ENCODE results near the gene SCRN1. TPM values are rescaled to one million over a fixed set of nuclear protein-coding genes. Genes with fewer than 3 reads are reported as not detected.

Gene SCRN1
- total and polyA plus RNA-seq, 2 of the 4 experiments (the other 2 are of a cell fraction), result 57.1 to 124 TPM

DNA sequence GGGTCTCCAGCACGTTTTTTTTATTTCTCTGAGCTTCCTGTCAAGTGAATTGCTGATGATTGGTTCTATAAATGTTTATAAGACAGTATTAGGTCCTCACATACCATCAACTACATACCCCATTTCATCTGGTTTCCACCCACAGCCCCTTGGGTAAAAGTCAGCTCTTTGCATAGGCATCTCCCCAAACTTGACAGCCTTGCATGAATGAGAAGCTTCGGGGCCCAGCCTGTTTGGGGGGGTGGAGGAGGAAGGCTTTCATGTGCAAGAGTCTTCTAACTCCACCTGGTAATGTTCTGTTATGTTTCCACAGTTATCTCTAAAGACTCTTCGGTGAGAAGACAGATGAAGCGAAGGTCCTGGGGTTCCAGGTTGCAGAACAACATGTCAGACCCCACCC is 75.4 kb downstream of the SCRN1 start:
- H3K79me1 ChIP-seq (ENCODE audit: low read depth in 1 of 2, low read length in 2 of 2), result no peaks in the 10 kb centered on the region
- intact Hi-C loops (cut with micrococcal nuclease) (no loop called here), dilution Hi-C loops (cut with HindIII; ENCODE audit: low sequenced_read_pairs, unreplicated experiment) (no loop called here), in situ Hi-C loops (cut with MboI; ENCODE audit: low sequenced_read_pairs) (no loop called here)
- no peak for ATAC-seq (ENCODE audit: low read depth)
- no peaks in the 10 kb centered on the region for H3K4me1 ChIP-seq (ENCODE audit: control insufficient read depth, insufficient read depth, low read length)
- no peak overlapping the region for H3K56ac ChIP-seq (ENCODE audit: extremely low read depth, insufficient read depth, low read length)
- H2AK5ac ChIP-seq (ENCODE audit: low read depth, low read length), result no peak overlapping the region
- H2BK5ac ChIP-seq (ENCODE audit: low read depth, low read length, poor library complexity, severe bottlenecking), result no peak overlapping the region
- no CpG with 5 or more reads among the region's 4 CpGs for WGBS, 2 experiments (ENCODE audit: extremely low coverage in 2 of 2, insufficient read length in 1 of 2)
- H3K27me3 ChIP-seq (ENCODE audit: control insufficient read depth, insufficient read depth, low read length), result no peaks in the 10 kb centered on the region
- H3K4me2 ChIP-seq (ENCODE audit: low read depth, low read length), result no peak overlapping the region
- H3K18ac ChIP-seq (ENCODE audit: low read depth, low read length), result no peak overlapping the region
- H4K8ac ChIP-seq (ENCODE audit: low read depth in 2 of 2, low read length in 2 of 2), result no peak overlapping the region
- no peak overlapping the region for H4K91ac ChIP-seq (ENCODE audit: insufficient read depth, low read depth, low read length)
- no peak overlapping the region for H3K4ac ChIP-seq (ENCODE audit: low read depth, low read length)
- no peak overlapping the region for H2BK120ac ChIP-seq (ENCODE audit: low read depth, low read length)
- H3K9me1 ChIP-seq (ENCODE audit: insufficient read depth, low read length), result no peaks in the 10 kb centered on the region
- H2AK9ac ChIP-seq (replicated peaks; ENCODE audit: low read depth, low read length, poor library complexity), result no peak overlapping the region
- no peak overlapping the region for H3K23ac ChIP-seq (ENCODE audit: low read depth, low read length)
- no peak for DNase-seq
- BruUV-seq (replicated peaks), result no TSS peak
- no peak overlapping the region for H3K4me3 ChIP-seq (ENCODE audit: insufficient read depth, low read depth, low read length)
- TF ChIP-seq, protein P1, sequence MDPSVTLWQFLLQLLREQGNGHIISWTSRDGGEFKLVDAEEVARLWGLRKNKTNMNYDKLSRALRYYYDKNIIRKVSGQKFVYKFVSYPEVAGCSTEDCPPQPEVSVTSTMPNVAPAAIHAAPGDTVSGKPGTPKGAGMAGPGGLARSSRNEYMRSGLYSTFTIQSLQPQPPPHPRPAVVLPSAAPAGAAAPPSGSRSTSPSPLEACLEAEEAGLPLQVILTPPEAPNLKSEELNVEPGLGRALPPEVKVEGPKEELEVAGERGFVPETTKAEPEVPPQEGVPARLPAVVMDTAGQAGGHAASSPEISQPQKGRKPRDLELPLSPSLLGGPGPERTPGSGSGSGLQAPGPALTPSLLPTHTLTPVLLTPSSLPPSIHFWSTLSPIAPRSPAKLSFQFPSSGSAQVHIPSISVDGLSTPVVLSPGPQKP (IDR thresholded peaks at IDR 0.05; ENCODE audit: borderline replicate concordance, low read depth, low read length), result no peak
- TF ChIP-seq CEBPB (IDR thresholded peaks at IDR 0.05; ENCODE audit: low read depth, low read length) (no peak), POLR2A (IDR thresholded peaks at IDR 0.05; ENCODE audit: low read depth, low read length) (no peak), MAZ (IDR thresholded peaks at IDR 0.05; ENCODE audit: borderline replicate concordance, low read depth, low read length) (no peak)
- H3K9me3 ChIP-seq (ENCODE audit: control insufficient read depth, insufficient read depth, low read length), result no peaks in the 10 kb centered on the region
- no peak overlapping the region for H2BK20ac ChIP-seq (ENCODE audit: low read depth, low read length)
- no peak overlapping the region for H3K9ac ChIP-seq (ENCODE audit: low read depth, low read length)
- no peaks in the 10 kb centered on the region for H4K20me1 ChIP-seq (ENCODE audit: insufficient read depth, low read length)
- no peak overlapping the region for H4K5ac ChIP-seq (ENCODE audit: low read depth, low read length)
- H2AFZ ChIP-seq (replicated peaks; ENCODE audit: low read length, poor library complexity), result no peak overlapping the region
- ChIA-PET POLR2A (ENCODE audit: unreplicated experiment) (no interaction called here), CTCF (no interaction called here)
- peaks cover 5% of the 10 kb centered on the region; the same call in 1 of the 2 replicates for H3K36me3 ChIP-seq (ENCODE audit: control insufficient read depth, insufficient read depth, low read length)
- H3K27ac ChIP-seq (ENCODE audit: insufficient read depth, low read length), result no peak overlapping the region
- no peak overlapping the region for H3K14ac ChIP-seq (replicated peaks; ENCODE audit: low read depth, low read length)
- no peak overlapping the region for H2BK15ac ChIP-seq (ENCODE audit: low read depth, low read length)

Measured in IMR-90 (cell line).